GM06990 (cell line): Measurements from ENCODE around the gene GRXCR1.
A peak's percentile ranks its signal among the peaks of the same experiment; 100 is the strongest.

Source experiments
- DNase-seq: peaks from one replicate; pipeline ENCODE4 v3.0.0-alpha.2; 2011; ENCODE audit not compliant: insufficient read length; ENCODE audit errors: extremely low read depth
- H3K27me3 ChIP-seq: replicated peaks from 2 replicates; pipeline ENCODE4 v1.6.0; 2011; ENCODE audit warnings: low read length; ENCODE audit not compliant: control insufficient read depth, insufficient read depth
- H3K36me3 ChIP-seq: 2 replicates; pipeline ENCODE4 v1.5.1; 2011; ENCODE audit warnings: low read length; ENCODE audit not compliant: control insufficient read depth, insufficient read depth
- H3K4me3 ChIP-seq: replicated peaks from 2 replicates; pipeline ENCODE4 v1.5.1; 2011; ENCODE audit warnings: low read depth, mild to moderate bottlenecking, control low read depth, low read length
- TF ChIP-seq, protein P1 (sequence below): IDR thresholded peaks from 2 replicates; pipeline ENCODE4 v1.5.1; 2011; ENCODE audit warnings: low read length, control low read depth, mild to moderate bottlenecking, inconsistent platforms; ENCODE audit not compliant: insufficient read depth, poor library complexity, severe bottlenecking

The GRXCR1 gene

DNA sequence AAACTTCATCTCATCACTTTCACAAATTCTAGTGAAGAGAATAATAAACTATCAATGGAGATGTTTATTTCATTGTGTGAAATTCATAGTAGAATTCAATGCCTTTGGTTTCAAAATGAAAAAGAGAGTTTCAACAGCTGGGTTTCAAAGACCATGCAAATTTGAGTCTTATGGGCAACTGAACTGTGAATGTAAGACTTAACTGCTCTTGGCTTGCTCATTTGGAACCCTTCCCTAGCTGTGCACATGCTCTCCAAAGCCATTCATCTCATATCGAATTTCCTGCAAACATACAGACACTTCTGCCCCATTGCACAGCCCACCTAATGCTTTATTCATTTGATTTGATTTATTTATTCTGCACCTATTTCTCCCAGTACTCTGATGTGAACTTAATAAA lies 154.5 kb downstream of the GRXCR1 start:
- no peak for DNase-seq
- TF ChIP-seq, protein P1, sequence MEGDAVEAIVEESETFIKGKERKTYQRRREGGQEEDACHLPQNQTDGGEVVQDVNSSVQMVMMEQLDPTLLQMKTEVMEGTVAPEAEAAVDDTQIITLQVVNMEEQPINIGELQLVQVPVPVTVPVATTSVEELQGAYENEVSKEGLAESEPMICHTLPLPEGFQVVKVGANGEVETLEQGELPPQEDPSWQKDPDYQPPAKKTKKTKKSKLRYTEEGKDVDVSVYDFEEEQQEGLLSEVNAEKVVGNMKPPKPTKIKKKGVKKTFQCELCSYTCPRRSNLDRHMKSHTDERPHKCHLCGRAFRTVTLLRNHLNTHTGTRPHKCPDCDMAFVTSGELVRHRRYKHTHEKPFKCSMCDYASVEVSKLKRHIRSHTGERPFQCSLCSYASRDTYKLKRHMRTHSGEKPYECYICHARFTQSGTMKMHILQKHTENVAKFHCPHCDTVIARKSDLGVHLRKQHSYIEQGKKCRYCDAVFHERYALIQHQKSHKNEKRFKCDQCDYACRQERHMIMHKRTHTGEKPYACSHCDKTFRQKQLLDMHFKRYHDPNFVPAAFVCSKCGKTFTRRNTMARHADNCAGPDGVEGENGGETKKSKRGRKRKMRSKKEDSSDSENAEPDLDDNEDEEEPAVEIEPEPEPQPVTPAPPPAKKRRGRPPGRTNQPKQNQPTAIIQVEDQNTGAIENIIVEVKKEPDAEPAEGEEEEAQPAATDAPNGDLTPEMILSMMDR: no peak
- H3K4me3 ChIP-seq: no peak overlapping the region
- H3K27me3 ChIP-seq: no peaks in the 10 kb centered on the region
- H3K36me3 ChIP-seq: no peaks in the 10 kb centered on the region

DNA sequence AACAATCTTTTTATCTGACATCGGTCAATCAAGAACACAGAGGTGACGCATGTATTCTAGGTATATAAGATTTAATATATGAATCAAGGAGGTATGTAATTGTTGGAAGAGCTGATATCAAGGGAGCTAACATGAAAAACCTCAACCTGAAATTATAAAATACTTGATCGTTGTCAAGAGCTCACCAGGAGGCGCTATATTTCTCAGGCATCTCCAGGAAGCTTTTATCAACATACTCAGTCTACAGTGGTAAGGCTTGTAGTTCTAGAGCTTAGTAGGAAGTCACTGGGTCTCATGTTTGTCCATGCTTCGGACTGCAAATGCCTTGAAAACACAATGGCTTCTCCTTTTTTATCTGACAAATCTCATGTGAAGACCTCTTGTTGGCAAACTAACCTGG lies 156.1 kb downstream of the GRXCR1 start:
- no peak for DNase-seq
- H3K4me3 ChIP-seq: no peak overlapping the region
- TF ChIP-seq, protein P1: peak; percentile 22
- no peaks in the 10 kb centered on the region for H3K36me3 ChIP-seq
- no peaks in the 10 kb centered on the region for H3K27me3 ChIP-seq

DNA sequence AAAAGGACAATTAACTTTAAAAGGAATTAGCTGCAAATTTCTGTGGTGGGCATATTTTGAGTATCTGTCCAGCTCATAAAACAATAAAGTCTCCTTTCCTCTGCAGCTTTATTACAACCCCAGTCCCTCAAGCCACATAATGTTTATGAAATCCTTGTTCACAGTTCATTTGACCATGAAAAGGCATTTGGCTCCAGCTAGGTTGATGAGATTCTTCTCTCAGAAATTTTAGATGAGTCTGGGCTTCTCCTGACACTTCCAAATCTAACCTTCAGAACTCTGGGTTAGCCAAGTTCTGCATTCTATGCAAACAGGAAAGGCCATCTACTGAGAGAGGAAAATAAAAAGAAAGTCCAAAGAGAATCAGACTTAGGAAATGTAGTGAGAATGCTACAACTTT lies 156.8 kb downstream of the GRXCR1 start:
- no peaks in the 10 kb centered on the region for H3K27me3 ChIP-seq
- no peaks in the 10 kb centered on the region for H3K36me3 ChIP-seq
- TF ChIP-seq, protein P1: no peak
- DNase-seq: no peak
- no peak overlapping the region for H3K4me3 ChIP-seq

DNA sequence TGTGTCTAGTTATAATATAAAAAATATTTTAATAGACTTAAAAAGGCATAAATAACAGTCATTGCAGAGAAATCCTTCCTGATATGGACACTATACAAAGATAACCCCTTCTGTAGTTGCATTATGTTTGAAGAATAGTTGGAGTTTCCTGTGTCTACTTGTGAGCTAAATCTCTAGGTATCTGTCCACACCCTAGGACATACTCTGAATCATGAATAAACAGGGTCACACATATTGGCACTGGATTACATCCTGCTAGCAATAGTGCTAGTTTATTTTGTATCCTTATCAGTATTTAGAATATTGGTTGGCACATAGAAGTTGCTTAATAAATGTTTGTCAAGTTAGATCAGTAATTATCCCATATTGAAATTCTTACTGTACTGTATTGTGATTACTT lies 173.9 kb downstream of the GRXCR1 start:
- TF ChIP-seq, protein P1: no peak
- H3K4me3 ChIP-seq: no peak overlapping the region
- H3K36me3 ChIP-seq: no peaks in the 10 kb centered on the region
- no peak for DNase-seq
- no peaks in the 10 kb centered on the region for H3K27me3 ChIP-seq

DNA sequence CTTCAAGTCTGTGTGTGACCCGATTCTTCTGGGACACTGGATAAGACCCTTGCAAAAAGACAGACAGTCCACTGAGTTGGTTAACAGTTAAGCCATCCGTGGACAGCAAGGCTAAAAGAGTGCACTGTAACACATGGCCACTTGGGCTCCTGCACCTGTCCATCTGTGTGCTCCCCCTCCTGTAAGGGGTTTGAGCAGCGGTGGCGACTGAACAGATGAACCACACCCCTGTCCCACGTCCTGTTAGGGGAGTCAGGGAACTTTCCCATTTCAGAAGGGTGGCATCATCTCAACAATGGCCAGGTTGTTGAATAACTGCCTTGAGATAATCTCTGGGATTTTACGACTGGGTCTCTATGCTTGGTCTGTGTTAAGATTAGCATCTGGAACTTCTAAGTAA lies 178.6 kb downstream of the GRXCR1 start:
- H3K36me3 ChIP-seq: no peaks in the 10 kb centered on the region
- TF ChIP-seq, protein P1: no peak
- H3K4me3 ChIP-seq: no peak overlapping the region
- H3K27me3 ChIP-seq: no peaks in the 10 kb centered on the region
- no peak for DNase-seq
